HUES64 (cell line): ENCODE results near the gene MCM10.

ENCODE experiments used
- H3K27ac ChIP-seq: 2 replicates; pipeline ENCODE4 v1.7.0; 2013; ENCODE audit warnings: low read depth, low read length, inconsistent platforms
- H3K27me3 ChIP-seq: 2 replicates; pipeline ENCODE4 v1.6.1; 2013; ENCODE audit warnings: mild to moderate bottlenecking, low read length; ENCODE audit not compliant: insufficient read depth
- H3K36me3 ChIP-seq: 2 replicates; pipeline ENCODE4 v1.6.1; 2013; ENCODE audit warnings: mild to moderate bottlenecking, low read length; ENCODE audit not compliant: insufficient read depth
- H3K4me1 ChIP-seq: 2 replicates; pipeline ENCODE4 v1.6.1; 2013; ENCODE audit warnings: mild to moderate bottlenecking, low read length, moderate library complexity; ENCODE audit not compliant: insufficient read depth
- H3K4me3 ChIP-seq: 2 replicates; pipeline ENCODE4 v1.5.1; 2013; ENCODE audit warnings: mild to moderate bottlenecking, low read length, moderate library complexity
- H3K9ac ChIP-seq: 2 replicates; pipeline ENCODE4 v1.6.1; 2013; ENCODE audit warnings: mild to moderate bottlenecking, low read depth, low read length
- H3K9me3 ChIP-seq: 2 replicates; pipeline ENCODE4 v1.6.1; 2013; ENCODE audit warnings: low read depth, low read length; ENCODE audit not compliant: insufficient read depth
- WGBS: fragments of 150-250, 120-280 bp; methylation state at CpG from one replicate; pipeline ENCODE4 v1.1.7; 2013; ENCODE audit warnings: missing lambda C conversion rate; 5-methylcytosine and 5-hydroxymethylcytosine counted together

MCM10 gene

DNA sequence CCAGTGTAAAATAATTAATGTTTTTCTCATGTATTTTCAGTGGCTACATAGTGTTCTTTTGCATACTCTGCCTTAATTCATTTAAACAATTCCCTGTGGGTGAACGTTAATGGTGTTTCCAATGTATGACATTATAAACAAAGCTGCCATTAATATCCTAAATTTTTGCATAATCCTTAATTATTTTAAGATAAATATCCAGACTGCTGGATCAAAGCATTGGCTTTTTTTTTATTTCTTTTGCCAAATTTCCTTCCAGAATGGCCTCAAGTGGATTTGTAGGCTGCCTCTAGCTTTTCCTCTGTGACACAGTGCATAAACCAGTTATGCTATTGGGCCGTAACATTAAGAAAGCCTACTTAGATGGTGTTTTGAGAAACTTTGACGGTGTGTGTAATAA lies 29.5 kb downstream of the MCM10 start:
- H3K4me1 ChIP-seq = no peaks in the 10 kb centered on the region
- no peak overlapping the region for H3K27ac ChIP-seq
- H3K4me3 ChIP-seq = no peak overlapping the region
- peaks cover 6% of the 10 kb centered on the region; the same call in 1 of the 2 replicates for H3K9me3 ChIP-seq
- no peak overlapping the region for H3K9ac ChIP-seq
- peaks cover 99% of the 10 kb centered on the region for H3K36me3 ChIP-seq
- 100% methylated on average over 2 of the region's 3 CpGs for WGBS
- no peaks in the 10 kb centered on the region for H3K27me3 ChIP-seq

GRCh38 chr10:13191362-13191761 lies 30.0 kb downstream of the MCM10 start:
- Histone ChIP-seq H3K4me3 (no peak overlapping the region), H3K27me3 (no peaks in the 10 kb centered on the region), H3K9ac (no peak overlapping the region), H3K27ac (no peak overlapping the region), H3K4me1 (no peaks in the 10 kb centered on the region), H3K36me3 (peaks cover 99% of the 10 kb centered on the region), H3K9me3 (peaks cover 6% of the 10 kb centered on the region; the same call in 1 of the 2 replicates)
- WGBS = 96% methylated on average over 5 of the region's 5 CpGs

- H3K27me3 ChIP-seq = no peaks in the 10 kb centered on the region
- H3K27ac ChIP-seq = no peak overlapping the region
- H3K9me3 ChIP-seq = no peaks in the 10 kb centered on the region
- H3K36me3 ChIP-seq = peaks cover 98% of the 10 kb centered on the region
- no peak overlapping the region for H3K9ac ChIP-seq
- H3K4me3 ChIP-seq = no peak overlapping the region
- 94% methylated on average over 7 of the region's 7 CpGs for WGBS
- H3K4me1 ChIP-seq = no peaks in the 10 kb centered on the region
These were observed 32.3 kb downstream of the MCM10 start for GRCh38 chr10:13193637-13194036.

- Histone ChIP-seq H3K36me3 (peaks cover 99% of the 10 kb centered on the region), H3K9me3 (no peaks in the 10 kb centered on the region), H3K9ac (no peak overlapping the region), H3K27me3 (no peaks in the 10 kb centered on the region), H3K27ac (no peak overlapping the region), H3K4me3 (no peak overlapping the region), H3K4me1 (no peaks in the 10 kb centered on the region)
- 97% methylated on average over 6 of the region's 6 CpGs for WGBS
These were observed 33.7 kb downstream of the MCM10 start for GRCh38 chr10:13195016-13195415.

- Histone ChIP-seq H3K27me3 (no peaks in the 10 kb centered on the region), H3K4me1 (no peaks in the 10 kb centered on the region), H3K9ac (no peak overlapping the region), H3K4me3 (no peak overlapping the region), H3K27ac (no peak overlapping the region), H3K9me3 (no peaks in the 10 kb centered on the region), H3K36me3 (peaks cover 96% of the 10 kb centered on the region)
- whole genome bisulfite sequencing = 96% methylated on average over 6 of the region's 6 CpGs
These were observed 39.8 kb downstream of the MCM10 start for GRCh38 chr10:13201132-13201531.

GRCh38 chr10:13206091-13206490 lies 44.7 kb downstream of the MCM10 start:
- Histone ChIP-seq H3K27me3 (no peaks in the 10 kb centered on the region), H3K36me3 (peaks cover 96% of the 10 kb centered on the region), H3K4me3 (no peak overlapping the region), H3K27ac (no peak overlapping the region), H3K9me3 (no peaks in the 10 kb centered on the region), H3K9ac (no peak overlapping the region), H3K4me1 (no peaks in the 10 kb centered on the region)
- 94% methylated on average over 9 of the region's 9 CpGs for whole genome bisulfite sequencing

- H3K36me3 ChIP-seq = peaks cover 93% of the 10 kb centered on the region
- 84% methylated on average over 3 of the region's 5 CpGs for WGBS
- no peak overlapping the region for H3K9ac ChIP-seq
These were observed 45.4 kb downstream of the MCM10 start for GRCh38 chr10:13206546-13207443.

DNA sequence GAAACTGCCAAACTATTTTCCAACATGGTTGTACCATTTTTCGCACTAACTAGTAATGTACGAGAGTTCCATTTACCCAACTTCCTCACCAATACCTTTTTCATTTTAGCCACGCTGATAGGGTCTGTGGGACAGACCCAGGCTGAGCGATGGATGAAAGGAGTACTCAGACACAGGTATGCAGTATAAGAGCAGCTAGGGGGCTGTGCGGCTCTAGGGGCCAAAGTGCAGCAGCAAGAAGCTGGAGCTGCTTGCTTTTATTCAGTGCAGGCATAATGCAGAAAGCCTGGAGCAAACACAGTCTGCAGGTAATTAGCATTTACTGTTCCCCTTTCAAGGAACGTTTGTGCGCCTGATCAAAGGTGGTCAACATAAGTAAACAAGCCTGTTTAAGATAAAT lies 51.8 kb downstream of the MCM10 start:
- no peaks in the 10 kb centered on the region for H3K27me3 ChIP-seq
- no peak overlapping the region for H3K27ac ChIP-seq
- H3K9me3 ChIP-seq = peaks cover 9% of the 10 kb centered on the region; the same call in 1 of the 2 replicates
- 96% methylated on average over 7 of the region's 7 CpGs for WGBS
- H3K9ac ChIP-seq = no peak overlapping the region
- H3K4me1 ChIP-seq = no peaks in the 10 kb centered on the region
- H3K4me3 ChIP-seq = no peak overlapping the region
- H3K36me3 ChIP-seq = peaks cover 62% of the 10 kb centered on the region

More at GRCh38 chr10:13206546-13207443, 45.4 kb downstream of the MCM10 start:
- Histone ChIP-seq H3K4me1 (no peaks in the 10 kb centered on the region), H3K27me3 (no peaks in the 10 kb centered on the region), H3K27ac (no peak overlapping the region), H3K4me3 (no peak overlapping the region), H3K9me3 (no peaks in the 10 kb centered on the region)

GRCh38 chr10:13218878-13219277 lies 57.5 kb downstream of the MCM10 start:
- Histone ChIP-seq H3K27me3 (no peaks in the 10 kb centered on the region), H3K9me3 (no peaks in the 10 kb centered on the region), H3K4me1 (peaks cover 4% of the 10 kb centered on the region), H3K27ac (no peak overlapping the region), H3K36me3 (peaks cover 10% of the 10 kb centered on the region; the same call in 1 of the 2 replicates), H3K4me3 (no peak overlapping the region), H3K9ac (no peak overlapping the region)
- WGBS = 89% methylated on average over 4 of the region's 4 CpGs

DNA sequence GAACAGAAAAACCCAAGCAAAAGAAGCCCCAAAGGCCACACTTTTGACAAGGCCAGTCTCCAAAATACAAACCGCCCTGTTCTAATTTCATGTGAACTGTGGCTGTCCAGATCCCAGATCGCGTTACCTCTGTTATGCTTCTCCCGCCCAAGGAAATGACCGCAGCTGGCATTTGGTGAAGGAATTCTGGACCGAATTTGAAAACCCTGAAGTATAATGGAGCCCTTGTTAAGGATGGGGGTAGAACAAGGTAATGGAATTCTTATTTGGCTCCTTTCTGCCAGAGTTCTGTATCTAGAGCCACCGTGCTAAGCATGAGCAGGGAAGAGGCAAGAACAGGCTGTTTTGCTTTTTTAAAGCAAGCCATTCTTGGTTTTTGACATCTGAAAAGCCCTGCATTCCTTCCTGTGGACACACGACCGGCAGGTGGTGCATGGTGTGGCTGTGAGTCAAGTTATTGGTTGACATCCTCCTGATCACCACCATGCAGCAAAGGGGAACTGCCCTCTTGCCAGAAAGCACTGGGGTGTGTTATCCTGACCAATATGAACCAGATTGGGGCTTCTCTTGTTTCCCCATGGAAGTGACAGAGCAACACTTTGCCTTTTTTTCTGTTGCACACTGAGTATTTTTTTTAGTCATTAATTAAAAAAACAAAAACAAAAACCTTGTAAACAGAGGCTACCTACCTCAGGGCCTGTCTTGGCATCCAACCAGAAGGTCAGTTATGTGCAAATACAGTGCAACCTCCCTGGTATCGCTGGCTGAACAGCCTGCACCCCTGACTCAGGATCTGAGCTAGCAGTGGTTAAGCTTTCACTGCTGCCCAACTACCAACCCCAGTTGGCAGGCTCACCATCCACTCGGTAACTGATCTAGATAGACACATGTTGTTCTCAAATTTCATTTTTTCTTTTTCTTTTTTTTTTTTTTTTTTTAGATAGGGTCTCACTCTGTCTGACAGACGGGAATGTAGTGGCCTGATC lies 58.6 kb downstream of the MCM10 start:
- Histone ChIP-seq H3K27ac (peak overlapping the region; percentile 32; the same call in 1 of the 2 replicates), H3K9me3 (no peaks in the 10 kb centered on the region), H3K36me3 (peaks cover 7% of the 10 kb centered on the region; the same call in 1 of the 2 replicates), H3K4me3 (no peak overlapping the region), H3K27me3 (no peaks in the 10 kb centered on the region), H3K4me1 (peaks cover 4% of the 10 kb centered on the region), H3K9ac (no peak overlapping the region)
- WGBS = 66% methylated on average over 12 of the region's 12 CpGs

GRCh38 chr10:13221572-13221971 lies 60.2 kb downstream of the MCM10 start:
- Histone ChIP-seq H3K4me3 (no peak overlapping the region), H3K9me3 (no peaks in the 10 kb centered on the region), H3K4me1 (peaks cover 4% of the 10 kb centered on the region), H3K27ac (no peak overlapping the region), H3K36me3 (no peaks in the 10 kb centered on the region), H3K27me3 (no peaks in the 10 kb centered on the region), H3K9ac (no peak overlapping the region)
- 96% methylated on average over 8 of the region's 8 CpGs for WGBS
